ENCODE results near the gene LGALS13. TPM values are rescaled to one million over a fixed set of nuclear protein-coding genes. Genes with fewer than 3 reads are reported as not detected.

Gene LGALS13
- not detected in 2 replicates for total RNA-seq

DNA sequence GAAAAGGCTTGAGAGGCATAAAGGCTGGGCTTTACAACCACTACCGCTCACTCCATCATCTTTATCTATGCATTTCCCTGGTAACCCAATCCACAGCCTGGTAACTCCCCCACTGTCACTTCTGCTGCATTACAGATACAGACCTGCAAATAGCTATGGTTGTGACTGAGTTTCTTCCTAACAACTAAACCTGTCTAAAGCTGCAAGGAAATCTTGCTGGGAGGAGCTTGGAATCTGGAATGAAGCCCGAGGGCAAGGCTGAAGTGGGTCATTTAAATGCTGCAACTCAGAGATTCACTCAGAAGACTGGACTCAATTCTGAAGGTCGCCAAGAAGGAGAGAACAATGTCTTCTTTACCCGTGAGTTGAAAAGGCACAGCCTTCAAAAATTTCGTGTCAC is at the start of gene LGALS13:
TSS of gene LGALS13 (plus strand) at position 301 of the 400 bp plus-strand sequence. CDS start at position 346, 45 bp downstream.

DNA sequence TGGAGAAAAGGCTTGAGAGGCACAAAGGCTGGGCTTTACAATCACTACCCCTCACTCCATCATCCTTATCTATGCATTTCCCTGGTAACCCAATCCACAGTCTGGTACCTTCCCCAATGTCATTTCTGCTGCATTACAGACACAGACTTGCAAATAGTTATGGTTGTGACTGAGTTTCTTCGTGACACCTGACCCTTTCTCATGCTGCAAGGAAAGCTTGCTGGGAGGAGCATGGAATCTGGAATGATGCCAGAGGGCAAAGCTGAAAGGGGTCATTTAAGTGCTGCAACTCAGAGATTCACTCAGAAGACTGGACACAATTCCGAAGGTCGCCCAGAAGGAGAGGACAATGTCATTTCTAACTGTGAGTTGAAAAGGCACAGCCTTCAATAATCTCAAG is 53.3 kb downstream of the LGALS13 start, which contains the start of gene LGALS16:
TSS of gene LGALS16 (plus strand) at position 301 of the 400 bp plus-strand sequence. CDS start at position 350, 49 bp downstream.

Small RNA genes lying within 50 kb of the gene (small RNA-seq; reads per million reads assigned to genes)
- gene AC005176.2 (ENCODE audit: low replicate concordance) (not detected), gene RPS29P24 (ENCODE audit: low replicate concordance) (not detected), gene RPS29P25 (ENCODE audit: low replicate concordance) (not detected), gene RPS29P26 (ENCODE audit: low replicate concordance) (not detected), gene RPS29P30 (ENCODE audit: low replicate concordance) (not detected)

Other genes starting within 250 kb of the LGALS13 start
- gene PAF1, start 211.4 kb upstream of the LGALS13 start, total RNA-seq, result 35.0 and 38.4 TPM in 2 replicates
- gene MED29, start 211.1 kb upstream of the LGALS13 start, total RNA-seq, result 21.0 and 25.1 TPM in 2 replicates
- gene ZFP36, start 195.7 kb upstream of the LGALS13 start, total RNA-seq, result 4.6 and 6.4 TPM in 2 replicates
- gene PLEKHG2, start 189.9 kb upstream of the LGALS13 start, total RNA-seq, result 12.5 and 35.9 TPM in 2 replicates
- 117 and 211 TPM in 2 replicates for gene RPS16, start 166.6 kb upstream of the LGALS13 start, total RNA-seq
- gene SUPT5H, start 156.9 kb upstream of the LGALS13 start, total RNA-seq, result 97.6 and 122 TPM in 2 replicates
- 43.1 and 65.0 TPM in 2 replicates for gene TIMM50, start 121.7 kb upstream of the LGALS13 start, total RNA-seq
- gene DLL3, start 103.6 kb upstream of the LGALS13 start, total RNA-seq, result 0.43 TPM in 1 of 2 replicates, not detected in the other
- not detected in 2 replicates for gene SELENOV, start 87.4 kb upstream of the LGALS13 start, total RNA-seq
- 1.8 and 4.6 TPM in 2 replicates for gene EID2B, start 69.7 kb upstream of the LGALS13 start, total RNA-seq
- gene EID2, start 62.4 kb upstream of the LGALS13 start, total RNA-seq, result 3.9 and 12.2 TPM in 2 replicates
- gene LGALS16, start 53.4 kb downstream of the LGALS13 start, total RNA-seq, result not detected in 2 replicates
- gene LGALS14, start 102.0 kb downstream of the LGALS13 start, total RNA-seq, result not detected in 2 replicates
- not detected in 2 replicates for gene CLC, start 135.5 kb downstream of the LGALS13 start, total RNA-seq
- not detected in 2 replicates for gene LEUTX, start 176.3 kb downstream of the LGALS13 start, total RNA-seq
- gene DYRK1B, start 231.6 kb downstream of the LGALS13 start, total RNA-seq, result 10.6 and 19.5 TPM in 2 replicates
- gene FBL, start 243.9 kb downstream of the LGALS13 start, total RNA-seq, result 101 and 130 TPM in 2 replicates

Data from placental pericyte (primary cell).